H1 (cell line): ENCODE results near the gene ZMAT5. TPM values are rescaled to one million over a fixed set of nuclear protein-coding genes. Genes with fewer than 3 reads are reported as not detected.

Experiments used
- BACH1 ChIP-seq: IDR thresholded peaks from 2 replicates; pipeline ENCODE4 v1.6.1; 2012; ENCODE audit warnings: low read length, improper control_type of control experiment
- HDAC2 ChIP-seq, 2 experiments: fragments of 300-600 bp in 1 of 2; sonication (generic) in 1 of 2; IDR thresholded peaks; 2 replicates each; pipeline ENCODE4 v1.6.1; 2011 to 2012; ENCODE audit warnings: low read depth in 2 of 2, low read length in 2 of 2, mild to moderate bottlenecking in 2 of 2, moderate library complexity in 2 of 2, borderline replicate concordance in 1 of 2, inconsistent platforms in 1 of 2
- USF2 ChIP-seq: IDR thresholded peaks from 2 replicates; pipeline ENCODE4 v1.6.1; 2011; ENCODE audit warnings: low read length, improper control_type of control experiment
- polyA plus RNA-seq, 7 experiments: library from polyadenylated mRNA; depleted of rRNA in 3 of 7; stranded (reverse) in 5 of 7; unstranded in 2 of 7; fragments of >200 nt in 5 of 7; fragments of 200-250 nt in 2 of 7; gene quantifications; 1 replicate in 5 of 7; 2 replicates in 1 of 7; 4 replicates in 1 of 7; pipeline versions ENCODE4 v1.2.1 to v1.2.3, GENCODE V29; 2011 to 2013; ENCODE audit warnings: missing spikeins in 2 of 7, mixed read lengths in 2 of 7
- total RNA-seq: library from RNA; stranded (reverse); fragmentation: NEBNext Ultra II Directional; extraction: Animal tissue kit (Norgen Biotek cat#: 25700); gene quantifications from 2 replicates; pipeline ENCODE4 v1.2.1, GENCODE V29; 2021

Gene ZMAT5
- total and polyA plus RNA-seq, 2 of the 8 experiments (the other 6 are each of a cell fraction or from before 2014, with no cell fraction given), result 14.0 to 38.3 TPM

GRCh38 chr22:29747832-29748231, 19.0 kb downstream of the ZMAT5 start (continued):
- TF ChIP-seq HDAC2 (IDR thresholded peaks at IDR 0.05; ENCODE audit: borderline replicate concordance in 1 of 2, low read depth in 2 of 2, low read length in 2 of 2) (no peak), USF2 (no peak), BACH1 (no peak)
